Liver (tissue), 9 donors: Measurements from ENCODE around the gene DAD1. TPM values are rescaled to one million over a fixed set of nuclear protein-coding genes. Genes with fewer than 3 reads are reported as not detected.
A peak's percentile ranks its signal among the peaks of the same experiment; 100 is the strongest.
"Not testable (repeated sequence)": the region's sequence is repeated elsewhere in the genome, so short reads cannot be mapped to it uniquely, and the experiment has no call there.

Source experiments
- DNase-seq: peaks from one replicate; pipeline ENCODE4 v3.0.0-alpha.2; 2017; ENCODE audit warnings: low spot score
- H3K27ac ChIP-seq, 2 donors: one replicate each; pipeline ENCODE4 v1.7.0; 2013; ENCODE audit warnings: inconsistent platforms in 2 of 2, low read length in 2 of 2, control low read depth in 1 of 2, low read depth in 1 of 2, mild to moderate bottlenecking in 1 of 2
- H3K27me3 ChIP-seq, 4 donors: one replicate each; pipeline versions ENCODE4 v1.6.1 to v1.7.0; 2013; ENCODE audit warnings: low read length in 3 of 4, inconsistent platforms in 1 of 4, mild to moderate bottlenecking in 1 of 4, moderate library complexity in 1 of 4; ENCODE audit not compliant: control insufficient read depth in 4 of 4, insufficient read depth in 4 of 4
- H3K36me3 ChIP-seq, 4 donors: one replicate each; pipeline versions ENCODE4 v1.6.1 to v1.7.0; 2013; ENCODE audit warnings: low read length in 3 of 4, mild to moderate bottlenecking in 3 of 4, low read depth in 1 of 4, moderate library complexity in 1 of 4; ENCODE audit not compliant: control insufficient read depth in 4 of 4, insufficient read depth in 3 of 4
- H3K4me1 ChIP-seq, 4 donors: one replicate each; pipeline versions ENCODE4 v1.6.1 to v1.7.0; 2013; ENCODE audit warnings: low read length in 3 of 4, mild to moderate bottlenecking in 3 of 4, moderate library complexity in 1 of 4; ENCODE audit not compliant: control insufficient read depth in 4 of 4, insufficient read depth in 4 of 4
- H3K4me3 ChIP-seq, 3 donors: one replicate each; pipeline versions ENCODE4 v1.6.1 to v1.7.0; 2013; ENCODE audit warnings: low read length in 3 of 3, control low read depth in 1 of 3, low read depth in 1 of 3, mild to moderate bottlenecking in 1 of 3
- H3K9ac ChIP-seq, 2 donors: one replicate each; pipeline ENCODE4 v1.7.0; 2013; ENCODE audit warnings: low read length in 2 of 2, mild to moderate bottlenecking in 2 of 2, moderate library complexity in 2 of 2, control low read depth in 1 of 2, low read depth in 1 of 2
- H3K9me3 ChIP-seq, 4 donors: one replicate each; pipeline versions ENCODE4 v1.6.1 to v1.7.0; 2013; ENCODE audit warnings: low read length in 3 of 4; ENCODE audit not compliant: control insufficient read depth in 4 of 4
- FOXA1 ChIP-seq: IDR thresholded peaks from 2 replicates; pipeline ENCODE4 v1.6.1; 2016; ENCODE audit warnings: antibody characterized with exemption
- GABPA ChIP-seq, 2 donors: IDR thresholded peaks in 1 of 2; conservative IDR thresholded peaks in 1 of 2; 2 replicates each; pipeline ENCODE4 v1.6.1; 2016; ENCODE audit warnings: antibody characterized with exemption in 2 of 2, mild to moderate bottlenecking in 1 of 2, moderate library complexity in 1 of 2
- NR2F2 ChIP-seq: IDR thresholded peaks from 2 replicates; pipeline ENCODE4 v1.6.1; 2016; ENCODE audit warnings: antibody characterized with exemption
- RXRA ChIP-seq, 2 donors: IDR thresholded peaks; 2 replicates each; pipeline ENCODE4 v1.6.1; 2017 to 2018; ENCODE audit warnings: antibody characterized with exemption in 2 of 2, mild to moderate bottlenecking in 1 of 2
- SP1 ChIP-seq: IDR thresholded peaks from 2 replicates; pipeline ENCODE4 v1.6.1; 2018; ENCODE audit warnings: antibody characterized with exemption, mild to moderate bottlenecking
- TAF1 ChIP-seq: conservative IDR thresholded peaks from 2 replicates; pipeline ENCODE4 v1.6.1; 2016; ENCODE audit warnings: antibody characterized with exemption, mild to moderate bottlenecking
- WGBS: extraction: QIAGEN DNeasy Blood & Tissue Kit; methylation state at CpG from one replicate; pipeline ENCODE4 v1.1.7; 2013; 5-methylcytosine and 5-hydroxymethylcytosine counted together
- polyA plus RNA-seq, 2 donors: library from polyadenylated mRNA; stranded (reverse) in 1 of 2; unstranded in 1 of 2; fragments of 200-250 nt in 1 of 2; fragments of >200 nt in 1 of 2; fragmentation: Nextera tagmentation in 1 of 2; extraction: Ambion mirVana in 1 of 2; gene quantifications; one replicate each; pipeline versions ENCODE4 v1.2.1 to v1.2.3, GENCODE V29; 2013 to 2015
- total RNA-seq, 2 donors: library from RNA; depleted of rRNA; stranded (reverse); fragments of >200 nt; gene quantifications; one replicate each; pipeline ENCODE4 v1.2.3, GENCODE V29; 2014
- TF ChIP-seq, protein P1 (sequence below): IDR thresholded peaks from 2 replicates; pipeline ENCODE4 v1.6.1; 2016; ENCODE audit warnings: antibody characterized with exemption
- TF ChIP-seq, protein P2 (sequence below): IDR thresholded peaks from 2 replicates; pipeline ENCODE4 v1.6.1; 2016; ENCODE audit warnings: antibody characterized with exemption, mild to moderate bottlenecking
- donor health status: healthy.
- donor health status: healthy.
- donor health status: healthy.
- donor health status: healthy.
- donor health status: healthy.

DAD1 gene
- total and polyA plus RNA-seq, 4 donors: 142 to 254 (median 205) TPM

DNA sequence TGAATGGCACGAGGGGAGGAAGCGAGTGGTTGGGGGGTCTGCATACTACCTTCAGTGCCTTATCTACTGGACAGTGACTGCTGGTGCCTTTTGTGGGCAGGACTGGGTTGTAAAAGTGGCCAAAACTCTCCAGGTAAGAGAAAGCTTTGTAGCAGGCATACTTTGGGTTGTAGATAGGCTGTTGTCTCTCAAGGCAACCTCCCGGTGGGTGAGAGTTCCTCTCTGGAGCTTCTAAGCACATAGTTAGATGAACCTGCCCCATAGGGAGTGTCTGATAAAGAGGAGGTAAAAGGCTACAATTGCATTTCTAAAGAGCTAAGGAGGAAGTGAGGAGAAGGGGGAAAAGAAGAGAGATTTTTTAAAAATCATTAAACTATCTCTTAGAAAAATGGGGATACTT lies 4.2 kb upstream of the DAD1 start:
- Histone ChIP-seq H3K36me3 (no peaks in the 10 kb centered on the region), H3K9me3 (no peaks in the 10 kb centered on the region), H3K27me3 (no peaks in the 10 kb centered on the region), H3K9ac (no peak overlapping the region), H3K4me3 (no peak overlapping the region), H3K4me1 (peaks cover 4 to 18% (median 10%) of the 10 kb centered on the region in 4 donors), H3K27ac (no peak overlapping the region)
- 53% methylated on average over 3 of the region's 3 CpGs for WGBS
- DNase-seq: no peak
- no peak for TF ChIP-seq FOXA1
- no peak for TF ChIP-seq SP1
- no peak for TF ChIP-seq TAF1
- TF ChIP-seq, protein P1, sequence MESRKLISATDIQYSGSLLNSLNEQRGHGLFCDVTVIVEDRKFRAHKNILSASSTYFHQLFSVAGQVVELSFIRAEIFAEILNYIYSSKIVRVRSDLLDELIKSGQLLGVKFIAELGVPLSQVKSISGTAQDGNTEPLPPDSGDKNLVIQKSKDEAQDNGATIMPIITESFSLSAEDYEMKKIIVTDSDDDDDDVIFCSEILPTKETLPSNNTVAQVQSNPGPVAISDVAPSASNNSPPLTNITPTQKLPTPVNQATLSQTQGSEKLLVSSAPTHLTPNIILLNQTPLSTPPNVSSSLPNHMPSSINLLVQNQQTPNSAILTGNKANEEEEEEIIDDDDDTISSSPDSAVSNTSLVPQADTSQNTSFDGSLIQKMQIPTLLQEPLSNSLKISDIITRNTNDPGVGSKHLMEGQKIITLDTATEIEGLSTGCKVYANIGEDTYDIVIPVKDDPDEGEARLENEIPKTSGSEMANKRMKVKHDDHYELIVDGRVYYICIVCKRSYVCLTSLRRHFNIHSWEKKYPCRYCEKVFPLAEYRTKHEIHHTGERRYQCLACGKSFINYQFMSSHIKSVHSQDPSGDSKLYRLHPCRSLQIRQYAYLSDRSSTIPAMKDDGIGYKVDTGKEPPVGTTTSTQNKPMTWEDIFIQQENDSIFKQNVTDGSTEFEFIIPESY: no peak
- TF ChIP-seq RXRA (IDR thresholded peaks at IDR 0.05): no peak

DNA sequence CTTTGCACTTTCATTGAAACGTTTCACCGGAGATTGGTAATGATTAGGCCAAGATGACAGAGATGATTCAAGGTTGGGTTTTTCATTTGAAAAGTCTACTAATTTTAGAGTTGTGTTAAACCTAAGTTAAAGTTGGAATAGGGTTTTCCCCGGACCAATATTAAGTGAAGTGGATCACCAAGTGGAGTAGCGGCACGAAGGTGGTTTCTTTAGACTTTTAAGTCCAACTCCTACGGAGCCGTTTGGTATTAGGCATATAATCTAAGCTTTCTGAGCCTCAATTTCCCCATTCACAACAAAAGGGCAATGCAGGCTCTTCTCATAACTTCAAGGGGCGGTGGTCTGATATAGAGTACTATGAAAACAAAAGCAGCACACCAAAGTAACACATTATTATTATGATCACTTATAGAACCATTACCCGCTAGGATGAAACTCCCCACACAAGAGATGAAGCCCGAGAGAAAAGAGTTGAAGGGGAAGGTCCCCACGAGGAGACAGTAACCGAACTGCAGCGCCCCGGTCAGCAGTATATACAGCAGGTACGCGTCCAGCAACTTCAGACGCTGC lies 413 bp downstream of the DAD1 start:
- H3K27me3 ChIP-seq: no peaks in the 10 kb centered on the region
- peaks cover 10 to 27% (median 21%) of the 10 kb centered on the region in 4 donors for H3K4me1 ChIP-seq
- no peak for TF ChIP-seq GABPA (IDR thresholded peaks at IDR 0.05 in 1 of 2, conservative IDR thresholded peaks at IDR 0.05 in 1 of 2)
- no peak for TF ChIP-seq NR2F2
- TF ChIP-seq, protein P2, sequence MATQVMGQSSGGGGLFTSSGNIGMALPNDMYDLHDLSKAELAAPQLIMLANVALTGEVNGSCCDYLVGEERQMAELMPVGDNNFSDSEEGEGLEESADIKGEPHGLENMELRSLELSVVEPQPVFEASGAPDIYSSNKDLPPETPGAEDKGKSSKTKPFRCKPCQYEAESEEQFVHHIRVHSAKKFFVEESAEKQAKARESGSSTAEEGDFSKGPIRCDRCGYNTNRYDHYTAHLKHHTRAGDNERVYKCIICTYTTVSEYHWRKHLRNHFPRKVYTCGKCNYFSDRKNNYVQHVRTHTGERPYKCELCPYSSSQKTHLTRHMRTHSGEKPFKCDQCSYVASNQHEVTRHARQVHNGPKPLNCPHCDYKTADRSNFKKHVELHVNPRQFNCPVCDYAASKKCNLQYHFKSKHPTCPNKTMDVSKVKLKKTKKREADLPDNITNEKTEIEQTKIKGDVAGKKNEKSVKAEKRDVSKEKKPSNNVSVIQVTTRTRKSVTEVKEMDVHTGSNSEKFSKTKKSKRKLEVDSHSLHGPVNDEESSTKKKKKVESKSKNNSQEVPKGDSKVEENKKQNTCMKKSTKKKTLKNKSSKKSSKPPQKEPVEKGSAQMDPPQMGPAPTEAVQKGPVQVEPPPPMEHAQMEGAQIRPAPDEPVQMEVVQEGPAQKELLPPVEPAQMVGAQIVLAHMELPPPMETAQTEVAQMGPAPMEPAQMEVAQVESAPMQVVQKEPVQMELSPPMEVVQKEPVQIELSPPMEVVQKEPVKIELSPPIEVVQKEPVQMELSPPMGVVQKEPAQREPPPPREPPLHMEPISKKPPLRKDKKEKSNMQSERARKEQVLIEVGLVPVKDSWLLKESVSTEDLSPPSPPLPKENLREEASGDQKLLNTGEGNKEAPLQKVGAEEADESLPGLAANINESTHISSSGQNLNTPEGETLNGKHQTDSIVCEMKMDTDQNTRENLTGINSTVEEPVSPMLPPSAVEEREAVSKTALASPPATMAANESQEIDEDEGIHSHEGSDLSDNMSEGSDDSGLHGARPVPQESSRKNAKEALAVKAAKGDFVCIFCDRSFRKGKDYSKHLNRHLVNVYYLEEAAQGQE: no peak
- TF ChIP-seq RXRA (IDR thresholded peaks at IDR 0.05): no peak
- H3K27ac ChIP-seq: peak overlapping the region; percentile 85 to 87
- peak overlapping the region; percentile 88 to 93 for H3K9ac ChIP-seq
- DNase-seq: no peak
- no peaks in the 10 kb centered on the region for H3K36me3 ChIP-seq
- H3K9me3 ChIP-seq: no peaks in the 10 kb centered on the region
- H3K4me3 ChIP-seq: peak overlapping the region; percentile 90 to 100 (median 92)
- 1% methylated on average over 17 of the region's 17 CpGs for WGBS

DNA sequence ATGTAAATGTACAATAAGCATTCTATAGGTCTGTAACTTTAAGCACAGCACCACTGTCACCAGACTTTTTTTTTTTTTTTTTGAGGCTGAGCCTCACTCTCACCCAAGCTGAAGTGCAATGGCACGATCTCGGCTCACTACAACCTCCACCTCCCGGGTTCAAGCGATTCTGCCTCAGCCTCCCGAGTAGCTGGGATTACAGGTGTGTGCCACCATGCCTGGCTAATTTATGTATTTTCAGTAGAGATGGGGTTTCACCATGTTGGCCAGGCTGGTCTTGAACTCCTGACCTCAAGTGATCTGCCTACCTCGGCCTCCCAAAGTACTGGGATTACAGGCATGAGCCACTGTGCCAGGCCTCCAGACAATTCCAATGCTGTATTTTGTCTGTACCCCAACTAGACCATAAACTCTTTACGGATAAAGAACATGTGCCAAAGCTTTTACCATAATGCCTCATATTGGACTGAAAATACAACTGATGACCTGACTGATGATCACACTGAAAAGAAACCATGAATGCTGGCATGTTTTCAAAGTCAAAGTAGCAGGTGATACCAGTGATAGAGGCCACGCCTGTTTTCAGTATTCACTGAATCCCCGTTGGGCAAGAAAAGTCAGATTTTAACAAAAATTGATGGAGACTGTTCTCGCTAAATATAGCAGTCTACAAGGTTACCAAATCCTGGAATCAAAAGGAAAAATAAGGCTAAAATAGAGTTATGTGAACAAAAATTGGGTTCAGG lies 1.2 kb downstream of the DAD1 start:
- Histone ChIP-seq H3K4me1 (peaks cover 10 to 27% (median 21%) of the 10 kb centered on the region in 4 donors), H3K9ac (peak overlapping the region; percentile 88 to 93), H3K4me3 (peak overlapping the region; percentile 90 to 100 (median 92)), H3K27ac (peak overlapping the region in 1 of 2 donors; percentile 85)
- not testable (repeated sequence) for DNase-seq, H3K36me3 ChIP-seq, H3K27me3 ChIP-seq, H3K9me3 ChIP-seq
- WGBS: 85% methylated on average over 10 of the region's 10 CpGs
